ENCODE results near the gene ICAM1. TPM values are rescaled to one million over a fixed set of nuclear protein-coding genes. Genes with fewer than 3 reads are reported as not detected.

Gene ICAM1, protein sequence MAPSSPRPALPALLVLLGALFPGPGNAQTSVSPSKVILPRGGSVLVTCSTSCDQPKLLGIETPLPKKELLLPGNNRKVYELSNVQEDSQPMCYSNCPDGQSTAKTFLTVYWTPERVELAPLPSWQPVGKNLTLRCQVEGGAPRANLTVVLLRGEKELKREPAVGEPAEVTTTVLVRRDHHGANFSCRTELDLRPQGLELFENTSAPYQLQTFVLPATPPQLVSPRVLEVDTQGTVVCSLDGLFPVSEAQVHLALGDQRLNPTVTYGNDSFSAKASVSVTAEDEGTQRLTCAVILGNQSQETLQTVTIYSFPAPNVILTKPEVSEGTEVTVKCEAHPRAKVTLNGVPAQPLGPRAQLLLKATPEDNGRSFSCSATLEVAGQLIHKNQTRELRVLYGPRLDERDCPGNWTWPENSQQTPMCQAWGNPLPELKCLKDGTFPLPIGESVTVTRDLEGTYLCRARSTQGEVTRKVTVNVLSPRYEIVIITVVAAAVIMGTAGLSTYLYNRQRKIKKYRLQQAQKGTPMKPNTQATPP
- 9.4 and 14.7 TPM in 2 replicates for total RNA-seq (2012; rRNA removed)

DNA sequence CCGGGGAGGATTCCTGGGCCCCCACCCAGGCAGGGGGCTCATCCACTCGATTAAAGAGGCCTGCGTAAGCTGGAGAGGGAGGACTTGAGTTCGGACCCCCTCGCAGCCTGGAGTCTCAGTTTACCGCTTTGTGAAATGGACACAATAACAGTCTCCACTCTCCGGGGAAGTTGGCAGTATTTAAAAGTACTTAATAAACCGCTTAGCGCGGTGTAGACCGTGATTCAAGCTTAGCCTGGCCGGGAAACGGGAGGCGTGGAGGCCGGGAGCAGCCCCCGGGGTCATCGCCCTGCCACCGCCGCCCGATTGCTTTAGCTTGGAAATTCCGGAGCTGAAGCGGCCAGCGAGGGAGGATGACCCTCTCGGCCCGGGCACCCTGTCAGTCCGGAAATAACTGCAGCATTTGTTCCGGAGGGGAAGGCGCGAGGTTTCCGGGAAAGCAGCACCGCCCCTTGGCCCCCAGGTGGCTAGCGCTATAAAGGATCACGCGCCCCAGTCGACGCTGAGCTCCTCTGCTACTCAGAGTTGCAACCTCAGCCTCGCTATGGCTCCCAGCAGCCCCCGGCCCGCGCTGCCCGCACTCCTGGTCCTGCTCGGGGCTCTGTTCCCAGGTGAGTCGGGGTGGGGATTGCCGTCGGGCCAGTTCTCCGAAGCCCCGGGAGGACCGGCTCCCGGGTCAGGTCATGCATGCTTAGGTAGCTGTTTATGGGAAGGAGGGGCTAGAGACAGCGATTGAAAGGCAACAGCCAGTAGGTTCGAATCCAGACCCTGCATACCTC, at the start of gene ICAM1:
Gene ICAM1 (plus strand): TSS at position 505 of the 779 bp plus-strand sequence. CDS start 40 bp downstream, at position 545.
- peaks cover 14% of the 10 kb centered on the region for H3K4me1 ChIP-seq (ENCODE audit: control insufficient read depth, insufficient read depth, low read length)
- H3K27me3 ChIP-seq (ENCODE audit: control insufficient read depth, insufficient read depth, low read length), result peaks cover 25% of the 10 kb centered on the region
- H3K9ac ChIP-seq (ENCODE audit: low read depth, low read length), result peak within 1 kb of the TSS; percentile 35
- H3K9me3 ChIP-seq (replicated peaks; ENCODE audit: low read length), result no peaks in the 10 kb centered on the region
- peak within 1 kb of the TSS; percentile 76 for H3K4me2 ChIP-seq (ENCODE audit: low read length)
- no peaks in the 10 kb centered on the region for H3K36me3 ChIP-seq (ENCODE audit: insufficient read depth, low read length)
- H3K4me3 ChIP-seq (ENCODE audit: low read length), result peak within 1 kb of the TSS; percentile 66

DNA sequence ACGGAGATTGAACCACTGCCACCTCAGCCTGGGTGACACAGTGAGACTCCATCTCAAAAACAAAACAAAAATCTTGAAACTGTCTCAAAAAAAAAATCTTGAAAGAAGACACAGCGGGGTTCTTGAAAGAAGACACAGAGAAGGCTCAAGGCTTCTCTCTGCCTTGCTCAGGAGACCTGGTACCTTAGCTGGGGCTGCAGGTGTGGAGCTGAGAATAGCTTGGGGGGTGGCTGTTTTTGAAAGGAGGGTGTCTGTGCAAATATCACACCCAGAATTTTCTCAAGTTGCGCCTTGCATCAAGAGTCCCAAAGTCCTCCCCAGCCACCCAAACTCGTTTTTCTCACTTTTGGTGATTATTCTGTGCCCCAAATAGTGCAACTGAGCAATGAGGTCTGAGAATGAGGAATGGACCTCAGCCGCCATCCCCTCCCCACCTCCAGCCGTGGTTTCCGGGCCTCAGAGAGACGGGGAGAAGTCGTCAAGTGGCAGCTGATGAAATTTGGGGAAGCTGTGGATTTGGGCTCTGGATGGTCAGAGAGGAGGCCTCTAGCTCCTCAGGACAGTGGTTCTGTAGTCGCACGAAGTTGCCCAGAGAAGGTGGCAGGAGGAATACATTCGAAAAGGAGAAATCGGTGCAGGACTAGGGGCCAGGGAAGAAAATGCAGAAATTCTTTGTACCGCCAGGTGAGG, 48.6 kb upstream of the ICAM1 start:
- Histone ChIP-seq H3K36me3 (ENCODE audit: insufficient read depth, low read length) (no peaks in the 10 kb centered on the region), H3K9ac (ENCODE audit: low read depth, low read length) (no peak overlapping the region), H3K27me3 (ENCODE audit: control insufficient read depth, insufficient read depth, low read length) (no peaks in the 10 kb centered on the region), H3K4me3 (ENCODE audit: low read length) (no peak overlapping the region), H3K4me1 (ENCODE audit: control insufficient read depth, insufficient read depth, low read length) (peaks cover 11% of the 10 kb centered on the region), H3K9me3 (replicated peaks; ENCODE audit: low read length) (no peaks in the 10 kb centered on the region), H3K4me2 (ENCODE audit: low read length) (no peak overlapping the region)

DNA sequence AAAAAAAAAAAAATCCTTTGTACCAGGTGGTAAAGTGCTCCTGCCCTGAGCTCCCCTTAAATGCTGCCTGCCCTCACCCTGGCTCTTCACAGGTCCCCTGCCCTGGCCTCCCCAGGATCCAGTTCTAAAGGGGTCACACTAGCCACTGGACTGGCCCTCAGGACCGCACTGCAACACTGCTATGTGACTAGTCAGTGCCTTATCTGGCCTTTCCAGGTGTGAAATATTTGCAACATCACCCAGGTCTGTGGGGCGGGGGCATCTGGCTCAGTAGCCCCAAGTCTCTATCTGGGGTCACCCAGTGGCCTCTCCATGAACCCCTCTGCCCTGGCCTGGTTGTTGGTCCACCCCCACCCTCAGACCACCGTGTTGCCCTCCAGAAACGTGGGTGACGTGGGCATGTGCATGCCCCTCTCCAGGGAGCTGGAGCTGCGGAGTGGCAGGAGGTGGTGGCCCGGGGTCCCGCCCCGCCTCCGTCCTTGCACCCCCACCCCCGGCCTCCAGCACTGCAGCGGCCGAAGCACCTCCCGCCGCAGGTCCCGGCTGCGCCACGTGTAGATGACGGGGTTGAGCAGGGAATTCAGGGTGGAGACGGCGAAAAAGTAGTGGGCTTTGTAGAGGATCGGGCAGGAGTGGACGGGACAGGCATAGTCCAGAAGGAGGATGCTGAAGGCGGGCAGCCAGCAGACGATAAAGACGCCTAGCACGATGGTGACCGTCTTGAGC, 47.3 kb upstream of the ICAM1 start:
- peaks cover 12% of the 10 kb centered on the region for H3K4me1 ChIP-seq (ENCODE audit: control insufficient read depth, insufficient read depth, low read length)
- H3K27me3 ChIP-seq (ENCODE audit: control insufficient read depth, insufficient read depth, low read length), result no peaks in the 10 kb centered on the region
- no peaks in the 10 kb centered on the region for H3K9me3 ChIP-seq (replicated peaks; ENCODE audit: low read length)
- H3K36me3 ChIP-seq (ENCODE audit: insufficient read depth, low read length), result no peaks in the 10 kb centered on the region
- H3K4me3 ChIP-seq (ENCODE audit: low read length), result no peak overlapping the region
- no peak overlapping the region for H3K4me2 ChIP-seq (ENCODE audit: low read length)
- H3K9ac ChIP-seq (ENCODE audit: low read depth, low read length), result no peak overlapping the region

DNA sequence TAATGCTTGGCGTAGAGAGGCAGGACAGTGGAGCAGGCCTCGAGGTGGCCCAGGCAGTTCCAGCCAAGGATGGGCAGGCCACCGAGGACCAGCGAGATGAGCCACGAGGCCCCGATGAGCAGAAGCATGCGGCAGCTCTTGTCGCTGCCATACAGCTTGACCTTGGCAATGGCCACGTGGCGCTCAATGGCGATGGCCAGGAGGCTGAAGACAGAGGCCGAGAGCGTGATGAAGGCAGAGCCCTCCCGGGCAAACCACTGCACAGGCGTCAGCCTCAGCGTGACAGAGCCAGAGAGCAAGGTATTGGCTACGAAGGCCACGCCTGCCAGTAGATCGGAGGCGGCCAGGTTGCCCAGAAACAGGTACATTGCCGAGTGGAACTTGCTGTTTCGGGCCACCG, 46.6 kb upstream of the ICAM1 start:
- H3K4me3 ChIP-seq (ENCODE audit: low read length), result no peak overlapping the region

DNA sequence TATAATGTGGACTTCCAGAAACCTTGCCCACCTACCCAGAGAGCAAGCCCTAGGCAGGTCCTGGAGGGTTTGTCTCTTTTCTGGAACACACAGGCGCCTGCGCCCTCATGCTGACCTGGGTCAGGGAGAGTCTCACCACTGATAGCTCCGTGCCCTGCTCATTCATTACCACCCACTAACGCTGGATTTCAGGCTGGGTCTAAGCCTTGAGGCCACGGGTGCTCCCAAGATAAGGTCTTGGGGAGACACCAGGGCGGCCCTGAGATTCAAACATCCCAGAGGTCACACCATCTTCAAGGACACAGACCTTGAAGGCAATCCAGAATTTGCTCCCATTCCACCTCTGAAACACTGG, 44.9 kb upstream of the ICAM1 start:
- Histone ChIP-seq H3K4me1 (ENCODE audit: control insufficient read depth, insufficient read depth, low read length) (peaks cover 19% of the 10 kb centered on the region), H3K4me3 (ENCODE audit: low read length) (no peak overlapping the region), H3K36me3 (ENCODE audit: insufficient read depth, low read length) (no peaks in the 10 kb centered on the region), H3K9ac (ENCODE audit: low read depth, low read length) (no peak overlapping the region), H3K9me3 (replicated peaks; ENCODE audit: low read length) (no peaks in the 10 kb centered on the region), H3K27me3 (ENCODE audit: control insufficient read depth, insufficient read depth, low read length) (no peaks in the 10 kb centered on the region), H3K4me2 (ENCODE audit: low read length) (no peak overlapping the region)

More for the DNA sequence above, 46.6 kb upstream of the ICAM1 start:
- no peaks in the 10 kb centered on the region for H3K36me3 ChIP-seq (ENCODE audit: insufficient read depth, low read length)
- H3K9ac ChIP-seq (ENCODE audit: low read depth, low read length), result no peak overlapping the region
- H3K27me3 ChIP-seq (ENCODE audit: control insufficient read depth, insufficient read depth, low read length), result no peaks in the 10 kb centered on the region
- no peak overlapping the region for H3K4me2 ChIP-seq (ENCODE audit: low read length)
- peaks cover 12% of the 10 kb centered on the region for H3K4me1 ChIP-seq (ENCODE audit: control insufficient read depth, insufficient read depth, low read length)
- H3K9me3 ChIP-seq (replicated peaks; ENCODE audit: low read length), result no peaks in the 10 kb centered on the region

DNA sequence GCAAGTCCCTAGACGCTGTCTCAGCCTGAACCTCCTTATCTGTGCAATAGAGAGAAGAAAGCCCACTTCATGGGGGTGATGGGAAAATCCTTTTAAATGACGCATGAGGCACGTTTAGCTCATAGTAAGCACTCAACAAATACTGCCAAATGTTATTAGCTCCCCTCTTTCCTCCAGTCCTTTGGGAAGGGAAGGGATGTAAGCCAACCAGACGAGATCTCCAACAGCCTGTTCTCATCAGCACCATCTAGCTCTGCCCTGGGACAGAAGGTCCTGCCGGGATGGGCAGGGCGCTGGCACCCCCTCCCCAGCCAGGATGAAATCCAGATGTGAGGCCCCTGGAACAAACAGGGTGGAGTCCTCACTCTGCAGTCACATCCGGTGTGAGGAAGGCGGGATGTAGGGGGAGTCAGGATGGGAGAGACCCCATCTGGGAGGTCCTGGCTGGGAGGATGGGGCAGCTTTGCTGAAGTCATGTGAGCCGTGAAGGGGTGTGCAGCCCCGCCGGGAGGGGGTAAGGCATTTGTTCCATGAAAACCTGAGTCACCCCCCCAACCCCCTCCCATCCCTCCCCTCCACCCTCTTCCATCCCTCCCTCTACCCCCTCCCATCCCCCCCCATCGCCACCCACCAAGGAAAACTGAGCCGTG, 44.4 kb upstream of the ICAM1 start:
- Histone ChIP-seq H3K4me1 (ENCODE audit: control insufficient read depth, insufficient read depth, low read length) (peaks cover 19% of the 10 kb centered on the region), H3K36me3 (ENCODE audit: insufficient read depth, low read length) (no peaks in the 10 kb centered on the region), H3K4me2 (ENCODE audit: low read length) (peak overlapping the region; percentile 5), H3K9me3 (replicated peaks; ENCODE audit: low read length) (no peaks in the 10 kb centered on the region), H3K27me3 (ENCODE audit: control insufficient read depth, insufficient read depth, low read length) (no peaks in the 10 kb centered on the region), H3K9ac (ENCODE audit: low read depth, low read length) (no peak overlapping the region), H3K4me3 (ENCODE audit: low read length) (no peak overlapping the region)

DNA sequence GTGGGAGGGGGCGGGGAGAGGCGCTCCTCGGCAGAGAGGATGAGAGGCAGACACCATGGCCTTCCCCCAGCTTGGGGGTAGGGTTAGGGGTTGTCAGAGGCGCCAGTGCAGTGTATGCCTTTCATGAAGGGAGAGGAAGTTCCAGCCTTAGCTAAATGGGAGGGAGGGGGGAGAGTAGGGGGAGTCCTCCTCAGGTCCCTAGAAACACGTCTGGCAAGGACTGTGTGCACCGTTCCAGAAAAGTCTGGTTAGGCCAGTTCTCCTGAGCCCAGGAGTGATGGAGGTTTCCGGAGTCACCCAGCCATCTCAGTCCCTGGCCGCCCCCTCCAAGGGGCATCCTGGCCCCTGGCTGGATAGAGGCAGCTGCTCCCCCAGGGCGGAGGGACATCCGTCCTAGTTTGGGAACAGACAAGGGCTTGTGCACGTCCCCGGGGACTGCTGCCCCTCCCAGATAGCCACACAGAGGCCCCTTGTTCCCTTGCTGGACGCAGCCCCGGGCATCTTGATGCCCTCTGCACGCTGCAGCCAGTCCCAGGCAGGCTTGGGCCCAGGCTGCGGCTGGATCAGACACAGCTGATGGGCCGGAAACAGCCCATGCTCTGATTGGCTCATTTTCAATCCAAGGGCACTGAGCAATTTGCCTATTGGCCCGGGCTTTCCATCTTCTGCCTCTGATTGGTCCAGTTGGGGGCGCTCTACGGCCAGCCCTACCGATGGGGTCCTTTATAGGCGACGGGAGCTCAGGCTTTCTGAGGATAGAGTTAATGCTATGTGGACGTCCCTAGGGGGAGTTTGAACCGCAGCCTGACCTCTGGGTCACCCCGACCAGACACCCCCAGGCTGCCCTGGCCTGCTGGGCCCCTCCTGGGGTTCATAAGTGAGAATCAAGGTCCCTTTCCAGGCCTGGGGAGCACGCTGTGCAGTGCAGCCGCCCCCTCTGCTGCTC, 43.6 kb upstream of the ICAM1 start:
- no peak overlapping the region for H3K9ac ChIP-seq (ENCODE audit: low read depth, low read length)
- H3K27me3 ChIP-seq (ENCODE audit: control insufficient read depth, insufficient read depth, low read length), result no peaks in the 10 kb centered on the region
- no peaks in the 10 kb centered on the region for H3K36me3 ChIP-seq (ENCODE audit: insufficient read depth, low read length)
- peaks cover 19% of the 10 kb centered on the region for H3K4me1 ChIP-seq (ENCODE audit: control insufficient read depth, insufficient read depth, low read length)
- H3K4me3 ChIP-seq (ENCODE audit: low read length), result no peak overlapping the region
- no peak overlapping the region for H3K4me2 ChIP-seq (ENCODE audit: low read length)
- H3K9me3 ChIP-seq (replicated peaks; ENCODE audit: low read length), result no peaks in the 10 kb centered on the region

DNA sequence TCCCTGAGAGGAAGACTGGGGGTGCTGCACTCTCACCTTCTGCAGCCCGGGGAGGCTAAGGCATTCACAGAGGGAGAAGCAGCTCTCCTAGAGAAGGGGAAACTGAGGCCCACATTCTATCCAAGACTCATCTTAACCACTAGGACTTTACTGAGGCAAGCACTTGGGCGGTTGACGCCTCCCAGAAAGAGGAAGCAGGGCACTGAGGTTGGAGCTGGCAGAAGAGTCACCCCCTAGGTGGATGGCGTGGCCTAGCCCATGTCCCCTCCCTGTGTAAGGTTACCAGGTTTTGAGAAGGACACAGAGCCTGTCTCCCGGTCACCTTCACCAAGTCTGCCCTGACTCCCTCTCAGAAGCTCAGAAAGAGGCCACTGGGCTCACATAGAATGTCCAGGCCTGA, 42.5 kb upstream of the ICAM1 start:
- no peaks in the 10 kb centered on the region for H3K36me3 ChIP-seq (ENCODE audit: insufficient read depth, low read length)
- no peak overlapping the region for H3K4me2 ChIP-seq (ENCODE audit: low read length)
- no peak overlapping the region for H3K4me3 ChIP-seq (ENCODE audit: low read length)

DNA sequence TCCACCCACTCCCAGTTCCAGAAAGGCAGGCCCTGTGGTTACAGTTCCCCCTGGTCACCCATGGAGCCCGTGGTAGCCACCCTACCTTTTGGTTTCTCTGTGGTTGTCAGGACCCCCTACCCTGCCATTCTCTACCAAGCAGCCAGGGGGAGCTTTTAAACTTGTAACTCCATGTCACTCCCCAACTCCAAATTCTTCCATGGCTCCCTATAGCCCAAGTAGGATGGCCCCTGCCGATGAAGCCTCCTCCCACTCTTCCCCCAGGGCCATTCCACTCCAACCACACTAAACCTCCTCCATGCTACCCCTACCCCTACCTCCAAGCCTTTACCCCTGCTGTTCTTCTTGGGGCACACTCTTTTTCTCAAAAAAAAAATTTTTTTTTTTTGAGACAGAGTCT, 42.0 kb upstream of the ICAM1 start:
- Histone ChIP-seq H3K4me3 (ENCODE audit: low read length) (no peak overlapping the region), H3K4me1 (ENCODE audit: control insufficient read depth, insufficient read depth, low read length) (peaks cover 19% of the 10 kb centered on the region)

More for the DNA sequence above, 42.5 kb upstream of the ICAM1 start:
- no peaks in the 10 kb centered on the region for H3K9me3 ChIP-seq (replicated peaks; ENCODE audit: low read length)
- no peak overlapping the region for H3K9ac ChIP-seq (ENCODE audit: low read depth, low read length)
- peaks cover 19% of the 10 kb centered on the region for H3K4me1 ChIP-seq (ENCODE audit: control insufficient read depth, insufficient read depth, low read length)
- H3K27me3 ChIP-seq (ENCODE audit: control insufficient read depth, insufficient read depth, low read length), result no peaks in the 10 kb centered on the region

More for the DNA sequence above, 42.0 kb upstream of the ICAM1 start:
- Histone ChIP-seq H3K27me3 (ENCODE audit: control insufficient read depth, insufficient read depth, low read length) (no peaks in the 10 kb centered on the region), H3K36me3 (ENCODE audit: insufficient read depth, low read length) (no peaks in the 10 kb centered on the region), H3K4me2 (ENCODE audit: low read length) (no peak overlapping the region), H3K9me3 (replicated peaks; ENCODE audit: low read length) (no peaks in the 10 kb centered on the region), H3K9ac (ENCODE audit: low read depth, low read length) (no peak overlapping the region)
